Vagina (tissue), 2 donors: ENCODE measurements around the gene AK9. TPM values are rescaled to one million over a fixed set of nuclear protein-coding genes. Genes with fewer than 3 reads are reported as not detected.

ENCODE experiments used
- DNase-seq, 2 donors: peaks; one replicate each; pipeline ENCODE4 v3.0.0-alpha.2; 2017; ENCODE audit errors: extremely low spot score in 2 of 2
- H3K27ac ChIP-seq: fragments of 200-600 bp; sonication (generic); one replicate; pipeline ENCODE4 v1.5.1; 2019
- H3K27me3 ChIP-seq: fragments of 200-600 bp; sonication (generic); one replicate; pipeline ENCODE4 v1.5.1; 2019
- H3K36me3 ChIP-seq, 2 donors: fragments of 200-600 bp; sonication (generic); one replicate each; pipeline ENCODE4 v1.5.1; 2017 to 2019
- H3K4me1 ChIP-seq: fragments of 200-600 bp; sonication (generic); one replicate; pipeline ENCODE4 v1.5.1; 2019
- H3K4me3 ChIP-seq, 2 donors: fragments of 200-600 bp; sonication (generic); 1 replicate in 1 of 2; 2 replicates in 1 of 2; pipeline ENCODE4 v1.5.1; 2016 to 2019
- H3K9me3 ChIP-seq: fragments of 200-600 bp; sonication (generic); one replicate; pipeline ENCODE4 v1.5.1; 2019
- POLR2A ChIP-seq, 2 donors: fragments of 450-650 bp; IDR thresholded peaks; one replicate each; pipeline ENCODE4 v1.6.1; 2017; ENCODE audit warnings: antibody characterized with exemption in 2 of 2, mild to moderate bottlenecking in 2 of 2, moderate library complexity in 2 of 2
- POLR2AphosphoS5 ChIP-seq, 2 donors: sonication (generic); formaldehyde crosslinking; IDR thresholded peaks; one replicate each; pipeline ENCODE4 v1.9.0; 2017; ENCODE audit warnings: antibody characterized with exemption in 2 of 2, mild to moderate bottlenecking in 2 of 2, low read depth in 1 of 2; ENCODE audit not compliant: insufficient read depth in 1 of 2
- intact Hi-C: fragments of 100-400 bp; cut with DNase I; formaldehyde crosslinking; loops from one replicate; pipeline ENCODE4 v1.15.1; 2023
- total RNA-seq: library from RNA; depleted of rRNA; stranded (reverse); fragments of >200 nt; gene quantifications from one replicate; pipeline ENCODE4 v1.2.3, GENCODE V29; 2016
- TF ChIP-seq, protein P1 (sequence below), 3 experiments: fragments of 450-650 bp in 2 of 3; fragments of 200-600 bp in 1 of 3; sonication (generic) in 1 of 3; IDR thresholded peaks; one replicate each; pipeline ENCODE4 v1.5.1; 2017 to 2019; ENCODE audit warnings: antibody characterized with exemption in 3 of 3, mild to moderate bottlenecking in 2 of 3, moderate library complexity in 2 of 3

The AK9 gene
- total RNA-seq, 1 donor from 2014 or later: 8.1 TPM

DNA sequence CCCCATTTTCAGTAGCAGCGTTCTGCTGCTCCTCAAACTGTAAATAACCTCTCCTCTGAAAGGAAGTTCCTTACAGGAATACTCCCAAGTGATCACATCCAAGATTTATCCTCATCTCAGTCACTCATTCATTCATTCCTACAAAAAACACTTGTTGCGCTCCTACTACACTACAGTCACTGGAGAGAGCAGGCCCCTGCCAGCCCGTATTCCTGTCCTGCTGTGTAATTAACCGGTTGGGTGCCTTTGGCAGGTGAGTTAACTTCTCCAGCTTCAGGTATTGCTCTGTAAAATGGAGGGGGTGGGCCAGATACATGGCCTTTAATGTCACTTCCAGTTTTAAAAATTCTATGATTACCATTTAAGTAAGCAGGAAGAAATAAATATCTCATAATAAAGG lies 192.9 kb downstream of the AK9 start:
- intact Hi-C loops: no loop called here
- TF ChIP-seq, protein P1, sequence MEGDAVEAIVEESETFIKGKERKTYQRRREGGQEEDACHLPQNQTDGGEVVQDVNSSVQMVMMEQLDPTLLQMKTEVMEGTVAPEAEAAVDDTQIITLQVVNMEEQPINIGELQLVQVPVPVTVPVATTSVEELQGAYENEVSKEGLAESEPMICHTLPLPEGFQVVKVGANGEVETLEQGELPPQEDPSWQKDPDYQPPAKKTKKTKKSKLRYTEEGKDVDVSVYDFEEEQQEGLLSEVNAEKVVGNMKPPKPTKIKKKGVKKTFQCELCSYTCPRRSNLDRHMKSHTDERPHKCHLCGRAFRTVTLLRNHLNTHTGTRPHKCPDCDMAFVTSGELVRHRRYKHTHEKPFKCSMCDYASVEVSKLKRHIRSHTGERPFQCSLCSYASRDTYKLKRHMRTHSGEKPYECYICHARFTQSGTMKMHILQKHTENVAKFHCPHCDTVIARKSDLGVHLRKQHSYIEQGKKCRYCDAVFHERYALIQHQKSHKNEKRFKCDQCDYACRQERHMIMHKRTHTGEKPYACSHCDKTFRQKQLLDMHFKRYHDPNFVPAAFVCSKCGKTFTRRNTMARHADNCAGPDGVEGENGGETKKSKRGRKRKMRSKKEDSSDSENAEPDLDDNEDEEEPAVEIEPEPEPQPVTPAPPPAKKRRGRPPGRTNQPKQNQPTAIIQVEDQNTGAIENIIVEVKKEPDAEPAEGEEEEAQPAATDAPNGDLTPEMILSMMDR (IDR thresholded peaks at IDR 0.05): no peak
- TF ChIP-seq POLR2A (IDR thresholded peaks at IDR 0.05) (no peak), POLR2AphosphoS5 (IDR thresholded peaks at IDR 0.05; ENCODE audit: insufficient read depth in 1 of 2, low read depth in 1 of 2) (no peak)
- no peak for DNase-seq
- Histone ChIP-seq H3K36me3 (no peaks in the 10 kb centered on the region), H3K27me3 (no peaks in the 10 kb centered on the region), H3K27ac (no peak overlapping the region), H3K4me1 (no peaks in the 10 kb centered on the region), H3K9me3 (no peaks in the 10 kb centered on the region), H3K4me3 (no peak overlapping the region)

DNA sequence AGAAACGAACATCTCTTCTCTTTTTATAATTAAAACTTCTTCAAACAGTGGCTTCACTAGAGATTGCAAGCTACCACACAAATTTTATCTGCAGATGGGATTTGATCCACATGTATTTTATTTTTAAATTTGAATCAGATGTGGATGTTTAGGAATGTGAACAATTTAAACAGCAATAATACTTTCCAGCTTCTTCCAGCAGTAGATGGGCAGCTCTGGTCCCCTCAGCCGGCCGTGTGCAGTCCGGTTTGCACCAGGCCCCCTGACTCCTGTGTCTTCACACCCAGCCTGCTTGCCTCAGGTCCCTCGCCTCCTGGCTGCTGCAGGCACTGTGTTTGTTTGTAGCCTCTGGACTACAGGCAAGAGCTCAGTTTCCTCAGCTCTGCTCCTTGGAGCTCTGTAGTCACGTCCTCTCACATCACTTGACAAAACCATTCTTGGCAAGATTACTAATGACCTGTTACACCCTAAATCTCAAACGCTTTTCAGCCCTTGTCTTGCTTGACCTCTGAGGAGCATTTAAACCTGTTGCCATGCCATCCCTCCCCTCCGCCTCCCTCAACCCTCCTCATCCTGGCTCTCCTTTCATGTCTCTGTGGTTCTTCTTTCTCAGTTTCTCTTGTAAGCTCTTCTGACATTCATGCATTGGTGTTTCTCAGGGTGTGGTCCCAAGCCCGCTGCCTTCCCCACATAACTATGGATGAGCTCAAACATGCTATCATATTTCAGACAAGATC lies 194.8 kb downstream of the AK9 start:
- H3K4me3 ChIP-seq: no peak overlapping the region
- H3K36me3 ChIP-seq: no peaks in the 10 kb centered on the region
- DNase-seq: no peak
- no peaks in the 10 kb centered on the region for H3K4me1 ChIP-seq
- H3K27ac ChIP-seq: no peak overlapping the region
- intact Hi-C loops: no loop called here
- no peaks in the 10 kb centered on the region for H3K27me3 ChIP-seq
- no peaks in the 10 kb centered on the region for H3K9me3 ChIP-seq
- TF ChIP-seq, protein P1 (IDR thresholded peaks at IDR 0.05): no peak
- no peak for TF ChIP-seq POLR2AphosphoS5 (IDR thresholded peaks at IDR 0.05; ENCODE audit: insufficient read depth in 1 of 2, low read depth in 1 of 2)
- no peak for TF ChIP-seq POLR2A (IDR thresholded peaks at IDR 0.05)

DNA sequence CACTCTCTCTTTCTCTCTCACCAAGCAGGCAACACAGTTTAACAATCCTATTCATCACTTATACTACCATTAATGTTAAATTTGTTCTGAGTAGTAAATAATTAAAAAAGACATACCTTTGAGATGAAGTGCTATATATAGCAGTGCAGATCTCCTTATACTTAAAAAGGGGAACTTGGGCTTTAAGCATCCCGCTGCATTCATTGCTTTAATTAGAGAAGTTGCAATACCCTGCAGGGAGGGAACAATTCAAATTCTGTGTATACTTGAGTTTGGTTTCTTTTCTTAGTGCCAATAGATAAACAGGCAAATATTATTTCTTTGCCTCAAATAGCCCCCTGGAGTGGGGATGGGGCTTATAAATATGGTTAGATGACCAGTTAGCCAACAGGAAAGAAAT lies 197.1 kb downstream of the AK9 start:
- Histone ChIP-seq H3K36me3 (no peaks in the 10 kb centered on the region), H3K27ac (no peak overlapping the region), H3K4me1 (no peaks in the 10 kb centered on the region), H3K27me3 (no peaks in the 10 kb centered on the region), H3K9me3 (no peaks in the 10 kb centered on the region), H3K4me3 (no peak overlapping the region)
- DNase-seq: no peak
- TF ChIP-seq POLR2A (IDR thresholded peaks at IDR 0.05) (no peak), POLR2AphosphoS5 (IDR thresholded peaks at IDR 0.05; ENCODE audit: insufficient read depth in 1 of 2, low read depth in 1 of 2) (no peak)
- TF ChIP-seq, protein P1 (IDR thresholded peaks at IDR 0.05): no peak
- intact Hi-C loops: no loop called here

DNA sequence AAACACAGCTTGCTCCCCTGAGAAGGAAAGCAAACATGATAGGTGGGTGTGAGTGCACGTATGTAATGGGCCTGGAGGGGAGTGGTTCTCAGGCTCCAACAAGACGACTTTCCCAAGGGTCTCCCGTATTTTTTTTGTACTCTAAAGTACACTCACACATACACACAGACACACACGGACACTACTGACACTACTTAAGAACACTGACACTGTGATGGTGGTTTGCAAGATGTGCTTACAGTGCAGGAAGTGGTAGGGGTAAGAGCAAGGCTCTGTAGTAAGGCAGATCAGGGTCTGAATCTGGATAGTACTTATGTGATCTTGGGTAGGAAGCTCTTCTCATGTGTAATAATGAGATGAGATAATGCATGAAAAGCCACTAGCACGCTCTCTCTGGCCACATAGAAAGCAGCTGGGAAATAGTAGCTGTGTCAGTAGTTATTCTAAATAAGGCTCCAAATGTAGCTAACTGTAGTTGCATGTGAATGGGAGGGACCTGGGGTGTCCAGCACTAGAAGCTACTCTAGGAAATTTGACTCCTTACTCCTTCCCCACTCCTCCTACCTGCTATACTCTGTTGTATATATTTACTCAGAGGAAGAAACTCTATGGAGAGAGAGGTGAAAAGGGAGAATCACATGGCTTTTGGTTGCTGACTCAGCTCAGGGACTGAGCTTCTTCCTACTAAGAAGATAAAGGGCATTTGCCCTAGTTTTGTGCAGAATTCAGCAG lies 199.6 kb downstream of the AK9 start:
- Histone ChIP-seq H3K4me3 (no peak overlapping the region), H3K36me3 (no peaks in the 10 kb centered on the region), H3K4me1 (no peaks in the 10 kb centered on the region), H3K9me3 (no peaks in the 10 kb centered on the region), H3K27me3 (no peaks in the 10 kb centered on the region), H3K27ac (no peak overlapping the region)
- intact Hi-C loops: no loop called here
- DNase-seq: peak; percentile 46 to 72
- TF ChIP-seq, protein P1 (IDR thresholded peaks at IDR 0.05): no peak
- TF ChIP-seq POLR2A (IDR thresholded peaks at IDR 0.05): no peak
- TF ChIP-seq POLR2AphosphoS5 (IDR thresholded peaks at IDR 0.05; ENCODE audit: insufficient read depth in 1 of 2, low read depth in 1 of 2): no peak

DNA sequence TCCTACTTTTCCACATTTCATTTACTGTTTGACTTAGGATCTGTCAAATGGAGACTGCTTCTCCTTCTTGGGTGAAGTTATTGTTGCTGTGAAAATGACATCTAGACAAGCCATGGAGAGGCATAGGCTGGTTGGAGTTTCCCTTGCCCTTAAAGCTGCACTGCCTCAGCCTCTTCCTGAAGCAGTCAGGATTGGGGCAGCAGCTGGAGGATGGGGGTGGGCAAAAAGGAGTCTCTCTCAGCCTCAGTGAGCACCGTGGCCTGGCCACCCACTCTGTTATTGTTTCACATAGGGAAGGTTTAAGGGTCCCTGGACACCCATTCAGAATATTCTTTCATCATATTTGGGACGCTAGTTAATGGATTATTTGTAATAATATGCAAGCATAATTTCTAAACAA lies 200.3 kb downstream of the AK9 start:
- H3K27ac ChIP-seq: no peak overlapping the region
- H3K9me3 ChIP-seq: no peaks in the 10 kb centered on the region
- peak; percentile 7 to 29 for DNase-seq
- TF ChIP-seq, protein P1 (IDR thresholded peaks at IDR 0.05): no peak
- TF ChIP-seq POLR2A (IDR thresholded peaks at IDR 0.05) (no peak), POLR2AphosphoS5 (IDR thresholded peaks at IDR 0.05; ENCODE audit: insufficient read depth in 1 of 2, low read depth in 1 of 2) (no peak)
- H3K36me3 ChIP-seq: no peaks in the 10 kb centered on the region
- no peak overlapping the region for H3K4me3 ChIP-seq
- H3K27me3 ChIP-seq: no peaks in the 10 kb centered on the region
- intact Hi-C loops: no loop called here
- H3K4me1 ChIP-seq: no peaks in the 10 kb centered on the region
